Pulmonary artery endothelial cell (primary cell): ENCODE data around the gene GPC2. TPM values are rescaled to one million over a fixed set of nuclear protein-coding genes. Genes with fewer than 3 reads are reported as not detected.
A peak's percentile ranks its signal among the peaks of the same experiment; 100 is the strongest.
"Not testable (repeated sequence)": the region's sequence is repeated elsewhere in the genome, so short reads cannot be mapped to it uniquely, and the experiment has no call there.

Source experiments
- DNase-seq: peaks from one replicate; pipeline ENCODE4 v3.0.0-alpha.2; 2011; ENCODE audit warnings: low read depth, low spot score
- total RNA-seq: library from RNA; depleted of rRNA; stranded (reverse); fragments of >200 nt; gene quantifications from 2 replicates; pipeline ENCODE4 v1.2.3, GENCODE V29; 2014

Gene GPC2
- total RNA-seq, 1 donor from 2014 or later: 4.1 TPM

DNA sequence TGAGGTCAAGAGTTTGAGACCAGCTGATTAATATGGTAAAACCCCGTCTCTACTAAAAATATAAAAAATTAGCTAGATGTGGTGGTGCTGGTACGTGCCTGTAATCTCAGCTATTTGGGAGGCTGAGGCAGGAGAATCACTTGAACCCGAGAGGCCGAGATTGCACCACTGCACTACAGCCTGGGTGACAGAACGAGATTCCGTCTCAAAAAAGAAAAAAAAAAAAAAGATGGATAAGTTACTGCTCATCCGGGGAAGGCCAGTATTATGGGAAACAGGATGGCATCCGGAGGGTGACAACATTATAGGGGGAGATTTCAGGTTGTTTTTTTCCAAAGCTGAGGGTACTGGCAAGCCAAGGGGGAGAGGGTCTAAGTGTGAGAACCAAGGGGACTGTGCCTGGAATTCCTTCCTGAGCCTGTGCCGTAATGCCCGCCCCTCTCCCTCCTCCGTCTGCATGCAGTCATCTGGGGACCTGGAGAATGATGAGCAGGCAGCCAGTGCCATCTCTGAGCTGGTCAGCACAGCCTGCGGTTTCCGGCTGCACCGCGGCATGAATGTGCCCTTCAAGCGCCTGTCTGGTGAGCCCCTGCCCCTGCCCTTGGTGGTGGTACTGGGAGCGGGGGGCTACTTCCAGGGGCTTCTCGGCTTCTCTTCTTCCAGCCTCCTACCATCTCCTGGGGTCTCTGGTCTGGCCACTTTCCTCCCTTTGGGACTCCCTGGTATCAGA is 24.1 kb downstream of the GPC2 start:
- DNase-seq: no peak

DNA sequence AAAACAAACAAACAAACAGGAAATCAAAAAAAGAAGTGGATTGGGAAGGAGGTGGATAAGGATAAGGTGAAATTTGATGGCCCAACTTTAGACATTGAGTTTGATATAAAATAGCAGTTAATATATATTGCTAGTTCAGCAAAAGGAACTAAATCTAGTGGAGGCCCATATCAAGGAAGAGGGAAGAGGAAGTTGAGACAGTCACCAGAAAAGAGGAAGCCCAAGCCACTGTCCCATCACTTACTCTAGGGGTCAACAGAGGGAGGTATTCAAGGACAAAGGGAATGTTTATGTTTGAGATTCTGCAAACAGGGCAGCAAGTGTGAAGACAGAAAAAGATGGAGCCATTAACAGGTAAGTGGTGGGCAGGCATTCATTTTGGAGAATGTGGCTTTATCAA is 24.8 kb downstream of the GPC2 start:
- DNase-seq: no peak

DNA sequence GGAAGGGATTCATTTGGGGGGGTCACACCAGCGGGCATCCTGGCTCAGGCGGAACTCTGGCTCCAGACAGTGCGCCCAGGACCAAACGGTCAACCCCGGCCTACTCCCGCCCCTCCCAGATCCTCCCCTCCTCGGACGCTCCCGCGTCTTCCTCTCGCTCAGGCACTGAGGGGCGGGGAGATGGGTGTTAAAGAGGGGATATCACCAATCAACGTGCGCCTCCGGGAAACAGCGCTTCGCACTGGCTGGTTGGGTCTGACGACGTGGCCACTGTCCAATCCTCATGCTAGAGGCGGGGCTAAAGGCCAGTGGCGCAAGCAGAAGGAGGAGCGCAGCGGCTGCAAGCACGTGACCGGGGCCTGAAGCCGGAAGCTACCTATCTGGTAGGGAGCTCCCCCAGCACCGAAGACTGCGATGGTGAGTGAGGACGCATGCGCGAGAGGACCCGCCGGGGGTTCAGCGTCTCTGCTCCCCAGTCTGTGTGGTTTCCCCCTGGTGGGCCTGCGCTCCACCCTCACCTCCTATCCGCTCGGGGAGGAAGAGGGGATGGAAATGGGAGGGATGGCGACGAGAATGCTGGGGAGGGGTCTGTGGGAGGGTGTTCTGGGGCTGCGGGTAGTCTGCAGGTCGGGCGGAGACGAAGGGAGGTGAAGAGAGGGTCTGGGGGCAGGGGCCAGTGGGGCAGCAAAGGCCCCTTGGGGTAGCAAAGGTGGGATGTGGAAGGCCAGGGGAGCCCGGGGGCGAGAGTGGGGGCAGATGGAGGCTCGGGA is 28.4 kb downstream of the GPC2 start, which contains the start of gene LAMTOR4:
TSS of gene LAMTOR4 (plus strand) at position 360 of the 770 bp plus-strand sequence. CDS start at position 415, 55 bp downstream.
- peak; percentile 96 for DNase-seq

DNA sequence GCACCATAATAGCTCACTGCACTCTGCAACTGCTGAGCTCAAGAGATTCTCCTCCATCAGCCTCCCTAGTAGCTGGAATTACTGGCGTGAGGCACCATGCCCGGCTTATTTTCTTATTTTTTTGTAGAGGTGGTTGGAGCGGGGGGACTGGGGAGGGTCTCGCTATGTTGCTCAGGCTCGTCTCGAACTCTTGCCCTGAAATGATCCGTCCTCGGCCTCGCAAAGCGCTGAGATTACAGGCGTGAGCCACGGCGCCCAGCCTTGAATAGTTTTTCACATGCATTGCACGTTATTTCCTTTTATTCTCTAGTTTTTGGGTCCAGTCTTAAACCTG is 29.0 kb downstream of the GPC2 start:
- DNase-seq: no peak

DNA sequence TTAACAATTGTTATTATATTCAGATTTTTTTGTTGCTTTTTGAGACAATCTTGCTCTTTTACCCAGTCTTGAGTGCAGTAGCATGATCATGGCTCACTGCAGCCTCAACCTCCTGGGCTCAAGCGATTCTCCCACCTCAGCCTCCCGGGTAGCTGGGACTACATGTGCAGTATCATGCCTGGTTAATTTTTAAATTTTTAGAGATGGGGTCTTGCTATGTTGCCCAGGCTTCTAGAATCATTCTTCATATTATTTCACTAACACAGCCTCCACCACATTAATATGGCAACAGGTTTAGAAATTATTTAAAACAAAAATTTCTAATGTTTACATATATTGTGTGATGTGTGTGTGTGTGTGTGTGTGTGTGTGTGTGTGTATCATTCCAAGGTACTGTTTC is 29.9 kb downstream of the GPC2 start:
- no peak for DNase-seq

DNA sequence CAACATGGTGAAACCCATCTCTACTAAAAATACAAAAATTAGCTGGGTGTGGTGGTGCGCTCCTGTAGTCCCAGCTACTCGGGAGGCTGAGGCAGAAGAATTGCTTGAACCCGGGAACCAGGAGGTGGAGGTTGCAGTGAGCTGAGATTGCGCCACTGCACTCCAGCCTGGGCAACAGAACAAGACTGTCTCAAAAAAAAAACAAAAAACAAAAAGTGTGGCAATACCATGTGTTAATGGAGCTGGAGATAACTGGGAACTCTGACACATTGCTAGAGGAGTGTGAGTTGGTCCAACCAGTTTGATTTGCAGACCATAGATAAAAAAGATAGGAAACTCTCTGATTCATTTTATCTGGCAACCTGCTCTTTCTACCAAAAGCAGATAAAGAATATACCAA is 30.8 kb downstream of the GPC2 start:
- not testable (repeated sequence) for DNase-seq

DNA sequence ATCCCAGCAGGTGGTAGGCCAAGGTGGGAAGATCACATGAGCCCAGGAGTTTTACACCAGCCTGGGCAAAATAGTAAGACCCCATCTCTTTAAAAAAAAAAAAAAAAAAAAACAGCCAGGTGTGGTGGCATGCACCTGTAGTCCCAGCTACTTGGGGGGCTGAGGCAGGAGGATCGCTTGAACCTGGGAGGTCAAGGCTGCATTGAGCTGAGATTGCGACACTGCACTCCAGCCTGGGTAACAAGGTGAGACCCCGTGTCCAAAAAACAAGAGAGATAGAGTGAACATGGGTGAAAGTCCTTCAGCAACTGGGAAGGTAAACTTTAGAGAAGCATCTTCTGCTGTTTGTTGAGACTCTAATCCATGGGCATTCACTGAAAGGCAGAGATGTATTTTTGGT is 34.7 kb downstream of the GPC2 start:
- DNase-seq: no peak

DNA sequence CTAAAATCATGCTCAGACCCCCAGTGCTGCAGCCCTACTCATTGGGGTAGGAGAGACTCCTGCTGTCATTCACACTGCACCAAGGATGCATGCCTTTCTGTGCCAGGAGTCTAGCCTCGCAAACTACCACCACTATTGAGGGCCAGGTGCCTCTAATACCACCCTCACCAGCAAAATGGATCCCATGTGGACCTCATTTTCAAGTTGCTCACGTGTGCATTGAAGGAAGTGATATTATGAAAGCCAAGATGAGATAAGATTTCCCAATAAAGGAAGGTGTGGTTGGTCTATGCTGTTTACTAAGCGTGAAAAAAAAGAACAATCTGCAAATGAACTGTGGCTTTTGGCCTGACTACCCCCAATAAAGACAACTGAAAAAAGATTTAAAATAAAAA is 35.6 kb downstream of the GPC2 start:
- no peak for DNase-seq

DNA sequence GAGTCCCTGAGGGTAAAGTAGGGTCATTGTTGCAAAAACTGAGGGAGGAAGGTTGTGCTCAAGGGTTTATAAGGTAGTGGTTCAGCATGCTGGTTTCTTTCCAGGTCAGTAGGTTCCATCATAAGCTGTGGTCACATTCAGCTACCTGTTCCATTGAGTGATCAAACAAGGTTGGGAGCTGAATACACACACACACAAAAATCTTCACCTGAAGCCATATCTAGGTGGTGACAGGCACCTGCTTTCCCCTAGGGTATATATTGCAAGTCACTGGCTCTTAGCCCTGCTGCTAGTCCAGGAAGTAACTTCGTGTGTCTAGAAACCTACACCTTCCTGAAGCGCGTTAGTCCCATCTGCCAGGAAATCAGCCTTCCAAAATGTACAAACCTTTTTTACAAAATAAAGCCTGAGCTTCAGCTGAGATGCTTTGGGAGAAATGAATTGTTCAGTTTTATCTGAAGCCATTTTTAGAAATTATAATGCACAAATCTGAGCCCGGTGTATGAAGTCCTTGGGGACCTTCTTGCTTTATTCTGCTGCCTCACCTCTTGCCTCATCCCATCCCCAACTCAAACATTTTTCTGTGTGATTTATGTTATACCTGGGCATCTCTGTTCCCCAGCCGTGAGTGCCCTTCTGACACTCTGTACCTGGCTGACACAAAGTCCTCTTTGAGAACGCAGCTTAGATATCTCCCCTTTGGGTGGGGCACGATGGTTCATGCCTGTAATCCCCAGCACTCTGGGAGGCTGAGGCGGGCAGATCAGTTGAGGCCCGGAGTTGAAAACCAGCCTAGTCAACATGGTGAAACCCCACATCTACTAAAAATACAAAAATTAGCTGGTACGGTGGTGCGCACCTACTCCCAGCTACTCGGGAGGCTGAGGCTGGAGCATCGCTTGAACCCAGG is 39.1 kb downstream of the GPC2 start:
- no peak for DNase-seq

DNA sequence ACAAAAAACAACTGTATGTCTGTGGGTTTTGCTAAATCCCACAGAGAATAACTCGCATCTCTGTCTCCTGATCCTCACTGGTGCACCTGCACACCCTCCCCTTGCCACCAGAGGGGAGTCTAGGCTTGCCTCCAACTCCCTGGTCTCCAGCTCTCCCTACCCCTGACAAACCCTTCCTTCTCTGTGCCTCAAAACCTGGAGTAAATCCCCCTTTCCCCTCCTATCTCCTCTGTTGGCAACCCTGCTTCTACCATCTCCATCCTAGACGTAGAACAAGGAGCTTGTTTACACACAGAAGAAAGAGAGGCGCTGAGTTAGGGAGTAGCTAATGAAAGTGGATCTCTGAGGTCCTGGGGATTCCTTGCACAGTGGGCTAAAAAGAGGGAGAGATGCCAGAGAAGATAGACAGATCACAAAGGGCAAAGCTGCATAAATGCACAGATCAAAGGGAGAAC is 44.5 kb downstream of the GPC2 start:
- peak; percentile 29 for DNase-seq

DNA sequence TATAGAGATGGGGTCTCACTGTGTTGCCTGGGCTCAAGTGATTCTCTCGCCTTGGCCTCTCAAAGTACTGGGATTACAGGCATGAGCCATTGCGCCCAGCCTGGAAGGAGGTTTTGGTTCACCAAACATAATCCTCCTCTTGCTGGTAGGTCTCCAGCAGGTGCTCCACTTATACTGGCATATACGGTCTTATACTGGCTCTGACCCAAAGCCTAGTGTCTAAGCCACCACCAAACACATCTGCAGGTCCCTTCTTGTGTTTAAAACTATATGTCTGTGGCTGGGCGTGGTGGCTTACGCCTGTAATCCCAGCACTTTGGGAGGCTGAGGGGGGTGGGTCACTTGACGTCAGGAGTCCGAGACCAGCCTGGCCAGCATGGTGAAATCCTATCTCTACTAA is 45.1 kb downstream of the GPC2 start:
- DNase-seq: no peak

DNA sequence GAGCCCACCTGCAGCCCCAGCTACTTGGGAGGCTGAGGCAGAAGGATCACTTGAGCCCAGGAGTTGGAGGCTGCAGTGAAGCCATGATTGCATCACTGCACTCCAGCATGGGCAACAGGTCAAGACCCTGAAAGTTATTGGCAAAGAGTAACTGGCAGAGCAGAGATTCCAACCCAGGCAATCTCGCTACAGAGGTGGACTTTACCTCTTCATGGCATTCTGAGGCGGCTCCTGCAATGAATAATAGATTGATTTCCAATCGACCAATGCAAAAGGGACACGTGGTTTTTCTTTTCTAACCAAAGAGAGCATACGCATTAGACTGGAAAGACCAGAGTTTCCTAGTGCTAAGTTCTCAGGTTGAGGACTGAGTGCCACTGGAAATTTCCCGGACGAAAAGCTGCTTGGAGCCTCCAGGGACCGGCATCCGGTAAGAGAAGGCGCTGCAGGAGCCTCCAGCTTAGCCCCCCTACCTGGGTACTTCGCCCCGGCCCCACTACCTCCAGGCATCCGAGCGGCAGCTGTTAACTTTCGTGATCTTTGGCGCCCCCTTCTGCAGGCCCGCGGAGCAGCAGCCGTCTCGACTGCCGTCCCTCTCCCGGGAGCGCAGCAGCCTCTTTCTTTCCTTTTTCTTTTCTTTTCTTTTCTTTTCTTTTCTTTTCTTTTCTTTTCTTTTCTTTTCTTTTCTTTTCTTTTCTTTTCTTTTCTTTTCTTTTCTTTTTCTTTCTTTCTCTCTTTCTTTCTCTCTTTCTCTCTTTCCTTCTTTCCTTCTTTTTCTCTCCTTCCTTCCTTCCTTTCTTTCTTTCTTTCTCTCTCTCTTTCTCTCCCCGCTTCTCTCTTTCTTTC is 46.4 kb downstream of the GPC2 start:
- DNase-seq: no peak

DNA sequence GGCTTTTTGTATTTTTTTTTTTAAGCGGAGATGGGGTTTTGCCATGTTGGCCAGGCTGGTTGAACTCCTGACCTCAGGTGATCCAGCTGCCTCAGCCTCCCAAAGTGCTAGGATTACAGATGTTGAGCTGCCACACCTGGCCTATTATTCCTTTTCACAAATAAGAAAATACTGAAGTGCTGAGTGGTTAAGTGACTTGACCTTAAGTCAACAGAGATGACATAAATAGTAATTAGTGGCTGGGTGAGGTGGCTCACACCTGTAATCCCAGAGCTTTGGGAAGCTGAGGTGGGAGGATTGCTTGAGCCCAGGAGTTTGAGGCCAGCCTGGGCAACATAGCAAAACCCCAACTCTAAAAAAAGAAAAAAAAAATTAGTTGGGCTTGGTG is 47.0 kb downstream of the GPC2 start:
- not testable (repeated sequence) for DNase-seq

DNA sequence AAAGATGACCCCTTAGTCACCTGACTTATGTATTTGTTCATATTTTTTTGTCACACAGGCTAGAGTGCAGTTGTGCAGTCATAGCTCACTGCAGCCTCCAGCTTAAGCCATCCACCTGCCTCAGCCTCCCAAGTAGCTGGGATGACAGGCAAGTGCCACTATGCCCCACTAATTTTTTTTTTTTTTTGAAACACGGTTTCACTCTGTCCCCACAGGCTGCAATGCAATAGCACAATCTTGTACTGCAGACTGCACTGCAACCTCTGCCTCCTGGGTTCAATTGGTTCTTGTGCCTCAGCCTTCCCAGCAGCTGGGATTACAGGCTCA is 48.6 kb downstream of the GPC2 start:
- DNase-seq: no peak

DNA sequence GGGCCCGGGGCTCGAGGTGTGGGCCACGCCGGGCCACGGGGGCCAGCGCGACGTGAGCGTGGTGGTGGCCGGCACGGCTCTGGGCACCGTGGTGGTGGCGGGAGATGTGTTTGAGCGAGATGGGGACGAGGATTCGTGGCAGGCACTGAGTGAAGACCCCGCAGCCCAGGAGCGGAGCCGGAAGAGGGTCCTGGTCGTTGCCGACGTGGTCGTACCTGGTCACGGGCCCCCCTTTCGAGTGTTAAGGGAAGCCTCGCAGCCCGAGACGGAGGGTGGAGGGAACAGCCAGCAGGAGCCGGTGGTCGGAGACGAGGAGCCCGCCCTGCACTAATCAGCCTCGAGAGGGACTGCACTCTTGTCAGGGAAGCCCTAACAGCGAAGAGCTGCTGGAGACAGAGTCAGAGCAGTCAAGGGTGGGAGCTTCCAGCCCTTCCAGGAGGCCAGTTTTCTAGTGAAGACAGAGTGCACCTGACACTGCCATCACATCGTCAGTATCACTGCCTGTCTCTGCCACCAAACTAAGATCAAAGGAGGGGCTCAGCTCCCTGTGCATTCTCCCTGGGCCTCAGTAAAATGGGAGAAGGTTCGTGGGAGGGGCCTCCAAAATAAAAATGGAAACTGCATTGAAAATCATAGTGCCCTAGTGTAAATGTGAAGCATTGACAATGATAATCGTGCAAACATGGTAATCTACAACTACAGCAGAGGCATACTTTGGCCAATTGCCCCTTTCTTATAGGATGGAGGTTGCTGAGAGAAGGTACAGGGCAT is 49.1 kb downstream of the GPC2 start:
- no peak for DNase-seq

DNA sequence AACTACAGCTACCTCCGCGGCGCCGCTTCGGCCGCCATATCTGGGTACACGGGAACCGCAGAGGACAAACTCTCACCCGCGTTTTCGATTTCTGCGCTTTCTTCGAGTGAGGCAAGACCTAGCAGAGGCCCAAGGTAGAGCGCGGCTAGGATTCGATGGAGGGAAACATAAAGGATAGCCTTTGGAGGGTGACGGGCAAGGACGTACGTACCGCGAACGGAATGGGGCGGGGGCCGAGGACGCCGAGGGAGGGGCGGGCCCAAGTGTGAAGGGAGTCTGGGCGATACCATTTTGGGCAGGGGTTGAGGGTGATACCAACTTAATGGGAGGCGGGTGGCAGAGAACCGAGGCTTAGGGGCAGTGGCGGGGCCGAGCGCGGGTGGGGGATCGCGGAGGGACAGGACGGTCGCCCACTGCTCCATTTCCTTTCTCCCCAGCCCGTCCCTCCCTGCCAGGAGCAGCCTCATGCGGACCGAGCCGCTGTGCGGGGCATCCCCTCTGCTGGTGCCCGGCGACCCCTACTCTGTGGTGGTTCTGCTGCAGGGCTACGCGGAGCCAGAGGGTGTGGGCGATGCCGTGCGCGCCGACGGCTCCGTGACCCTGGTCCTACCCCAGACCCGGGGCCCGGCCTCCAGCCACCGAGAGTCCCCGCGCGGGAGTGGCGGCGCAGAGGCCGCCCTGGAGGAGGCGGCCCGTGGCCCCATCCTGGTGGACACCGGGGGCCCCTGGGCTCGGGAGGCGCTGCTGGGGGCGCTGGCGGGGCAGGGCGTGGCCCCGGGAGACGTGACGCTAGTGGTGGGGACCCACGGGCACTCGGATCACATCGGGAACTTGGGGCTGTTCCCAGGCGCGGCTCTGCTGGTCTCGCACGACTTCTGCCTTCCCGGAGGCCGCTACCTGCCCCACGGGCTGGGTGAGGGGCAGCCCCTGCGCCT is 50.0 kb downstream of the GPC2 start, which contains the start of gene MBLAC1:
TSS of gene MBLAC1 (plus strand) at position 37 of the 935 bp plus-strand sequence. CDS start at position 466, 429 bp downstream.
- DNase-seq: peak; percentile 79

DNA sequence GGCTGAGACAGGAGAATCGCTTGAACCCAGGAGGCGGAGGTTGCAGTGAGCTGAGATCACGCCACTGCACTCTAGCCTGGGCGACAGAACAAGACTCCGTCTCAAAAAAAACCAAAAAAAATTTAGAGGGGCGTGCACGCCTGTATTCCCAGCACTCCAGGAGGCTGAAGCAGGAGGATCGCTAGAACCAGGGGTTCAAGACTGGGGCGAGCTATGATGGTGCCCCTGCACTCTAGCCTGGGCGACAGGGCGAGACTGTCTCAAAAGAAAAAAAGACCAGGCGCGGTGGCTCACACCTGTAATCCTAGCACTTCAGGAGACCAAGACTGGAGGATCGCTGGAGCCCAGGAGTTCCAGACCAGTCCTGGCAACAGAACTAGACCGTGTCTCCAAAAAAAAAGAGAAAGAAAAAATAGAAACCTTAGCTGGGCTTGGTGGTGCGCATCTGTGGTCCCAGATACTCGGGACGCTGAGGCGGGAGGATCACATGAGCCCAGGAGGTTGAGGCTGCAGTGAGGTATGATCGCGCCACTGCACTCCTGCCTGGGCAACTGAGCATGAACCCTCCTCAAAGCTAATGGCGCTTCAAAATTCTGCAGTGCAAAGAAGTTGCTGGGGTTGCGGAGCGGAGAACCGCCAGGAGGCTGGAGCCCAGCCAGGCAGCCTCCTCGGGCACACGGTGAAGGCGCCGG is 50.8 kb downstream of the GPC2 start:
- no peak for DNase-seq
